GM21619 (cell line): ENCODE results near the gene ATP2B3.

ENCODE experiments used
- ATAC-seq: cut with Tn5 transposase; IDR thresholded peaks from one replicate; pipeline ENCODE4 v1.9.1; 2021; ENCODE audit not compliant: unreplicated experiment

The ATP2B3 gene

GRCh38 chrX:153530411-153531129, 13.1 kb downstream of the ATP2B3 start:
- no peak for ATAC-seq

- no peak for ATAC-seq
Measured at GRCh38 chrX:153533091-153533490, 15.6 kb downstream of the ATP2B3 start.

GRCh38 chrX:153537080-153537479, 19.6 kb downstream of the ATP2B3 start:
- no peak for ATAC-seq

- no peak for ATAC-seq
Measured at GRCh38 chrX:153537526-153538295, 20.3 kb downstream of the ATP2B3 start.

GRCh38 chrX:153538424-153538823, 21.0 kb downstream of the ATP2B3 start:
- ATAC-seq, result no peak

- ATAC-seq, result peak; percentile 71
Measured at GRCh38 chrX:153539171-153539978, 21.9 kb downstream of the ATP2B3 start.

GRCh38 chrX:153539979-153540358, 22.5 kb downstream of the ATP2B3 start:
- ATAC-seq, result no peak

- no peak for ATAC-seq
Measured at GRCh38 chrX:153544727-153545126, 27.3 kb downstream of the ATP2B3 start.

- no peak for ATAC-seq
Measured at GRCh38 chrX:153546386-153546785, 28.9 kb downstream of the ATP2B3 start.

GRCh38 chrX:153547195-153547594, 29.8 kb downstream of the ATP2B3 start:
- ATAC-seq, result no peak

GRCh38 chrX:153549231-153549630, 31.8 kb downstream of the ATP2B3 start:
- ATAC-seq, result no peak

GRCh38 chrX:153549807-153550206, 32.4 kb downstream of the ATP2B3 start:
- no peak for ATAC-seq

GRCh38 chrX:153551135-153551534, 33.7 kb downstream of the ATP2B3 start:
- no peak for ATAC-seq

GRCh38 chrX:153554519-153555167, 37.2 kb downstream of the ATP2B3 start:
- no peak for ATAC-seq

- no peak for ATAC-seq
Measured at GRCh38 chrX:153556767-153557166, 39.3 kb downstream of the ATP2B3 start.

- ATAC-seq, result no peak
Measured at GRCh38 chrX:153557618-153558355, 40.3 kb downstream of the ATP2B3 start.

- no peak for ATAC-seq
Measured at GRCh38 chrX:153560000-153560399, 42.6 kb downstream of the ATP2B3 start.

- no peak for ATAC-seq
Measured at GRCh38 chrX:153560466-153560865, 43.0 kb downstream of the ATP2B3 start.

GRCh38 chrX:153561337-153561736, 43.9 kb downstream of the ATP2B3 start:
- ATAC-seq, result no peak

- ATAC-seq, result no peak
Measured at GRCh38 chrX:153562546-153562945, 45.1 kb downstream of the ATP2B3 start.
